Neural cell (in vitro differentiated cells): ENCODE data around the gene DOCK2. TPM values are rescaled to one million over a fixed set of nuclear protein-coding genes. Genes with fewer than 3 reads are reported as not detected.

Experiments used
- H2AFZ ChIP-seq: fragments of 200-600, 300-800 bp; sonication (generic), shearing (Covaris generic); 2 replicates; pipeline ENCODE4 v1.6.0; 2014; ENCODE audit warnings: low read depth, mild to moderate bottlenecking, antibody characterized with exemption, low read length, moderate library complexity
- H3F3A ChIP-seq: fragments of 200-600 bp; shearing (Covaris generic); 2 replicates; pipeline ENCODE4 v1.6.1; 2016; ENCODE audit warnings: mild to moderate bottlenecking, moderate library complexity, mixed read lengths, antibody characterized with exemption, low read length; ENCODE audit not compliant: insufficient read depth, poor library complexity, severe bottlenecking
- H3K27ac ChIP-seq: fragments of 200-600, 300-800 bp; sonication (generic), shearing (Covaris generic); 2 replicates; pipeline ENCODE4 v1.5.1; 2014; ENCODE audit warnings: mild to moderate bottlenecking, low read length, moderate library complexity
- H3K27me3 ChIP-seq: fragments of 300-800, 200-600 bp; sonication (generic), shearing (Covaris generic); 2 replicates; pipeline ENCODE4 v1.6.0; 2014; ENCODE audit warnings: mild to moderate bottlenecking, low read depth, low read length, moderate library complexity; ENCODE audit not compliant: insufficient read depth
- H3K36me3 ChIP-seq: fragments of 300-800, 200-600 bp; sonication (generic), shearing (Covaris generic); 2 replicates; pipeline ENCODE4 v1.5.1; 2014; ENCODE audit warnings: mild to moderate bottlenecking, antibody characterized with exemption, low read length, moderate library complexity; ENCODE audit not compliant: insufficient read depth
- H3K4me2 ChIP-seq: fragments of 300-800, 200-600 bp; sonication (generic), shearing (Covaris generic); 2 replicates; pipeline ENCODE4 v1.6.0; 2014; ENCODE audit warnings: mild to moderate bottlenecking, low read length
- H3K4me3 ChIP-seq: fragments of 300-800, 200-600 bp; sonication (generic), shearing (Covaris generic); 2 replicates; pipeline ENCODE4 v1.5.1; 2014; ENCODE audit warnings: mild to moderate bottlenecking, low read length, moderate library complexity
- H3K79me2 ChIP-seq: fragments of 200-600 bp; shearing (Covaris generic); replicated peaks from 2 replicates; pipeline ENCODE4 v1.6.0; 2014; ENCODE audit warnings: mild to moderate bottlenecking, low read length, moderate library complexity; ENCODE audit not compliant: insufficient read depth
- H3K9ac ChIP-seq: fragments of 300-800, 200-600 bp; sonication (generic), shearing (Covaris generic); 2 replicates; pipeline ENCODE4 v1.6.1; 2016; ENCODE audit warnings: mild to moderate bottlenecking, low read length, mixed read lengths
- H3K9me2 ChIP-seq: fragments of 200-600 bp; shearing (Covaris generic); 2 replicates; pipeline ENCODE4 v1.6.1; 2016; ENCODE audit warnings: mild to moderate bottlenecking, low read length, mixed read lengths; ENCODE audit not compliant: insufficient read depth
- H3K9me3 ChIP-seq: fragments of 200-600, 300-800 bp; sonication (generic), shearing (Covaris generic); 2 replicates; pipeline ENCODE4 v1.6.1; 2016; ENCODE audit warnings: mild to moderate bottlenecking, mixed run types, low read length, moderate library complexity, mixed read lengths
- H4K20me1 ChIP-seq: fragments of 200-600 bp; shearing (Covaris generic); 2 replicates; pipeline ENCODE4 v1.6.1; 2016; ENCODE audit warnings: mild to moderate bottlenecking, mixed run types; ENCODE audit not compliant: insufficient read depth
- CTCF ChIP-seq: fragments of 450-650 bp; IDR thresholded peaks from 2 replicates; pipeline ENCODE4 v1.5.1; 2014; ENCODE audit warnings: antibody characterized with exemption, mild to moderate bottlenecking, moderate library complexity; ENCODE audit not compliant: poor library complexity, severe bottlenecking
- EP300 ChIP-seq: fragments of 450-650 bp; conservative IDR thresholded peaks from 2 replicates; pipeline ENCODE4 v1.6.1; 2014; ENCODE audit warnings: antibody characterized with exemption, mild to moderate bottlenecking, moderate library complexity; ENCODE audit not compliant: poor library complexity, severe bottlenecking
- EZH2 ChIP-seq: fragments of 200-600, 300-800 bp; shearing (Covaris generic), sonication (generic); IDR thresholded peaks from 2 replicates; pipeline ENCODE4 v1.6.1; 2014; ENCODE audit warnings: antibody characterized with exemption, low read length, borderline replicate concordance, mild to moderate bottlenecking; ENCODE audit not compliant: insufficient read depth, poor library complexity, severe bottlenecking
- MXI1 ChIP-seq: fragments of 450-650 bp; conservative IDR thresholded peaks from 2 replicates; pipeline ENCODE4 v1.6.1; 2014; ENCODE audit warnings: antibody characterized with exemption, mild to moderate bottlenecking; ENCODE audit not compliant: poor library complexity, severe bottlenecking
- POLR2AphosphoS5 ChIP-seq: IDR thresholded peaks from 2 replicates; pipeline ENCODE4 v1.6.1; 2012
- RAD21 ChIP-seq: fragments of 450-650 bp; conservative IDR thresholded peaks from 2 replicates; pipeline ENCODE4 v1.6.1; 2014; ENCODE audit warnings: antibody characterized with exemption, mild to moderate bottlenecking, moderate library complexity
- REST ChIP-seq: IDR thresholded peaks from 2 replicates; pipeline ENCODE4 v1.6.1; 2012; ENCODE audit warnings: borderline replicate concordance
- SMC3 ChIP-seq: fragments of 450-650 bp; conservative IDR thresholded peaks from 2 replicates; pipeline ENCODE4 v1.6.1; 2014; ENCODE audit warnings: antibody characterized with exemption, mild to moderate bottlenecking, moderate library complexity; ENCODE audit not compliant: poor library complexity
- TAF1 ChIP-seq: IDR thresholded peaks from 2 replicates; pipeline ENCODE4 v1.6.1; 2012; ENCODE audit warnings: low read depth
- polyA plus RNA-seq: library from polyadenylated mRNA; depleted of rRNA; stranded (reverse); fragments of >200 nt; gene quantifications from 2 replicates; pipeline ENCODE4 v1.2.3, GENCODE V29; 2014

DOCK2 gene
- polyA plus RNA-seq, 1 donor from 2014 or later, result 0.15 TPM

DNA sequence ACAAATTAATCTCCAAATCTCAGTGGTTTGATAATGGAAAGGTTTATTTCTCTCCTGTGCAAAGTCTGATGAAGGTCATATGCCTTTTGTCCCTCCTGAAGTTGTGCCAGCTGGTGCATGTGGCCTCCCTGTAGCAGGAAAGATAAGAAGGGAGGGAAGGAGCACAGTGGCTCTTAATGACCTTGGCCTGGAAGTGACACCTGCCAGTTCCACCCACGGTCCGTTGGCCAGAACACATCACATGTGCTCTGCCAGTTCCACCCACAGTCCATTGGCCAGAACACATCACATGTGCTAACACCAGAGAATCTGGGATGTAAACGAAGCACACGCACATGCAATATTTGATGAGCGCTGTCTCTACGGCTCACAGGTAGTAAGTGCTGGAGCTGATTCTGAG lies 130.9 kb downstream of the DOCK2 start:
- no peak overlapping the region for H3K4me3 ChIP-seq
- no peaks in the 10 kb centered on the region for H3K36me3 ChIP-seq
- H3K79me2 ChIP-seq, result no peaks in the 10 kb centered on the region
- peaks cover 51% of the 10 kb centered on the region for H3K27me3 ChIP-seq
- no peaks in the 10 kb centered on the region for H3K9me3 ChIP-seq
- H3K27ac ChIP-seq, result no peak overlapping the region
- H3K9ac ChIP-seq, result no peak overlapping the region
- no peak overlapping the region for H3K4me2 ChIP-seq
- no peak overlapping the region for H2AFZ ChIP-seq
- H4K20me1 ChIP-seq, result no peaks in the 10 kb centered on the region
- TF ChIP-seq RAD21 (no peak), SMC3 (no peak), EZH2 (no peak)
- no peaks in the 10 kb centered on the region for H3F3A ChIP-seq
- H3K9me2 ChIP-seq, result no peaks in the 10 kb centered on the region

GRCh38 chr5:169768416-169768815 lies 131.3 kb downstream of the DOCK2 start:
- Histone ChIP-seq H3K4me2 (no peak overlapping the region), H3K27me3 (peaks cover 56% of the 10 kb centered on the region), H3F3A (no peaks in the 10 kb centered on the region)

GRCh38 chr5:169770109-169770508 lies 133.0 kb downstream of the DOCK2 start:
- Histone ChIP-seq H3K27me3 (peaks cover 73% of the 10 kb centered on the region), H3F3A (no peaks in the 10 kb centered on the region), H3K9me2 (no peaks in the 10 kb centered on the region), H4K20me1 (no peaks in the 10 kb centered on the region), H3K36me3 (no peaks in the 10 kb centered on the region), H3K27ac (no peak overlapping the region), H3K9me3 (no peaks in the 10 kb centered on the region), H2AFZ (no peak overlapping the region), H3K79me2 (no peaks in the 10 kb centered on the region), H3K4me3 (no peak overlapping the region), H3K9ac (no peak overlapping the region), H3K4me2 (no peak overlapping the region)
- TF ChIP-seq REST (no peak), EP300 (no peak), SMC3 (no peak), RAD21 (no peak), TAF1 (no peak), MXI1 (no peak), POLR2AphosphoS5 (no peak), CTCF (no peak)

More at GRCh38 chr5:169768416-169768815, 131.3 kb downstream of the DOCK2 start:
- TF ChIP-seq RAD21 (no peak), EZH2 (no peak), TAF1 (no peak), EP300 (no peak), REST (no peak), POLR2AphosphoS5 (no peak), SMC3 (no peak)
- no peaks in the 10 kb centered on the region for H3K36me3 ChIP-seq
- no peak overlapping the region for H3K9ac ChIP-seq
- no peak overlapping the region for H2AFZ ChIP-seq
- no peaks in the 10 kb centered on the region for H3K9me3 ChIP-seq
- H3K79me2 ChIP-seq, result no peaks in the 10 kb centered on the region
- no peak overlapping the region for H3K4me3 ChIP-seq
- H4K20me1 ChIP-seq, result no peaks in the 10 kb centered on the region
- H3K27ac ChIP-seq, result no peak overlapping the region
- H3K9me2 ChIP-seq, result no peaks in the 10 kb centered on the region
